NCI-H82 treated with DMSO at 0.1 percent for 48 hours (cell line): ENCODE data around the gene SSTR1.

Experiments used
- DNase-seq: peaks from one replicate; lab custom pipeline; 2025; ENCODE audit not compliant: unreplicated experiment; lab: John Stamatoyannopoulos, UW

SSTR1 gene

GRCh38 chr14:38202444-38203191, 5.1 kb upstream of the SSTR1 start:
- DNase-seq: no peak

- peak; percentile 87 for DNase-seq
Measured at GRCh38 chr14:38203929-38204718, 3.6 kb upstream of the SSTR1 start.

GRCh38 chr14:38204719-38205115, 3.0 kb upstream of the SSTR1 start:
- DNase-seq: no peak

- DNase-seq: no peak
Measured at GRCh38 chr14:38205119-38205813, 2.4 kb upstream of the SSTR1 start.

- DNase-seq: no peak
Measured at GRCh38 chr14:38205949-38206665, 1.6 kb upstream of the SSTR1 start.

- DNase-seq: no peak
Measured at GRCh38 chr14:38206689-38207376, 871 bp upstream of the SSTR1 start.

GRCh38 chr14:38207377-38207735, 348 bp upstream of the SSTR1 start:
- DNase-seq: no peak

GRCh38 chr14:38208618-38209562, 1.2 kb downstream of the SSTR1 start:
- no peak for DNase-seq

GRCh38 chr14:38209572-38210557, 2.2 kb downstream of the SSTR1 start:
- DNase-seq: no peak

GRCh38 chr14:38210587-38211216, 3.0 kb downstream of the SSTR1 start:
- DNase-seq: no peak

GRCh38 chr14:38211255-38211735, 3.6 kb downstream of the SSTR1 start:
- no peak for DNase-seq

GRCh38 chr14:38212111-38212510, 4.4 kb downstream of the SSTR1 start:
- no peak for DNase-seq

GRCh38 chr14:38213001-38213400, 5.3 kb downstream of the SSTR1 start:
- no peak for DNase-seq

GRCh38 chr14:38217553-38217952, 9.8 kb downstream of the SSTR1 start:
- no peak for DNase-seq

GRCh38 chr14:38221077-38221476, 13.4 kb downstream of the SSTR1 start:
- no peak for DNase-seq

- no peak for DNase-seq
Measured at GRCh38 chr14:38224338-38224737, 16.6 kb downstream of the SSTR1 start.

GRCh38 chr14:38225946-38226345, 18.2 kb downstream of the SSTR1 start:
- no peak for DNase-seq

- DNase-seq: no peak
Measured at GRCh38 chr14:38226366-38226765, 18.7 kb downstream of the SSTR1 start.
